ENCODE data around the gene PSEN2. TPM values are rescaled to one million over a fixed set of nuclear protein-coding genes. Genes with fewer than 3 reads are reported as not detected.
"Not testable (repeated sequence)": the region's sequence is repeated elsewhere in the genome, so short reads cannot be mapped to it uniquely, and the experiment has no call there.

PSEN2 gene
- total RNA-seq, 2 donors from 2014 or later, result 45.3 to 78.3 TPM

DNA sequence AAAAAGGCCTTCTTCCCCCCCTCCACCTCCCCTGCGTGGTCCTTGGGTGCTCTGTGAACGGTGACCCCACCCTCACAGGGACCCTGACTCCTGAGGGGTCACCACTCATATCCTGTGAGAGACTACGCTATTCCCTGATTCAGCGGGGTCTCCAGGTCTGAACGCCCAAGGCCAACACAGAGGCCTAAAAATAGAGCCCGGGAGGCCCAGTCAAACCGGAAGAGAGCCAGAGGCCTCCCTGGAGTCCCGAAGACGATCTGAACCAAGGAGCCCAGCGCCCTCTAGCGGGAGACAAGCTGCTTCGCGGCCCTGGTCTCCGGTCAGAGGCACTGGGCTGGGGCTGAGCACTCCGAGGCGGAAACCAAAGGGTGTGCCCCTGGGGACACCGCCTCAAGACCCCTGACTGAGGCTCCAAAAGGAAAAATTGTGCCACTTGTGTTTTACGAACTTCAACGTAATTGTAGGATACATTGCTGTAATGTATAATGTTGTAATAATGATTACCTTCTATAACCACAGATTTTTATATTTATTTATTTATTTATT lies 42.4 kb upstream of the PSEN2 start:
- Histone ChIP-seq H3K27me3 (replicated peaks; ENCODE audit: insufficient read depth) (no peaks in the 10 kb centered on the region), H3K4me1 (replicated peaks) (no peaks in the 10 kb centered on the region), H3K4me3 (no peak overlapping the region), H3K27ac (peak overlapping the region in 1 of 2 donors; percentile 31), H3K36me3 (no peaks in the 10 kb centered on the region), H3K9me3 (no peaks in the 10 kb centered on the region)
- DNase-seq (ENCODE audit: low spot score), result peak; percentile 93
- 16% methylated on average over 19 of the region's 19 CpGs for WGBS
- TF ChIP-seq POLR2A (IDR thresholded peaks at IDR 0.05) (no peak), CTCF (IDR thresholded peaks at IDR 0.05) (peak; percentile 88 to 94 (median 92)), POLR2AphosphoS5 (IDR thresholded peaks at IDR 0.05) (peak; percentile 67)
- intact Hi-C loops (cut with DNase I), result loop anchor here (5.0 to 10.0 kb wide), 4 partner anchors 91 to 413 kb away; partner anchors contain the start of genes ITPKB and STUM

GRCh38 chr1:226829105-226829504 lies 41.3 kb upstream of the PSEN2 start:
- TF ChIP-seq CTCF (IDR thresholded peaks at IDR 0.05), result no peak
- intact Hi-C loops (cut with DNase I), result loop anchor here (1.0 to 10.0 kb wide), 5 partner anchors 92 to 414 kb away; partner anchors contain the start of genes ITPKB and STUM
- Histone ChIP-seq H3K9me3 (no peaks in the 10 kb centered on the region), H3K36me3 (no peaks in the 10 kb centered on the region), H3K4me3 (no peak overlapping the region), H3K4me1 (replicated peaks) (no peaks in the 10 kb centered on the region), H3K27ac (no peak overlapping the region), H3K27me3 (replicated peaks; ENCODE audit: insufficient read depth) (no peaks in the 10 kb centered on the region)
- 94% methylated on average over 2 of the region's 2 CpGs for WGBS
- DNase-seq (ENCODE audit: low spot score), result no peak

GRCh38 chr1:226831953-226832352 lies 38.5 kb upstream of the PSEN2 start:
- Histone ChIP-seq H3K27me3 (replicated peaks; ENCODE audit: insufficient read depth) (no peaks in the 10 kb centered on the region), H3K9me3 (no peaks in the 10 kb centered on the region), H3K4me1 (replicated peaks) (no peaks in the 10 kb centered on the region), H3K36me3 (no peaks in the 10 kb centered on the region), H3K4me3 (no peak overlapping the region), H3K27ac (no peak overlapping the region)
- intact Hi-C loops (cut with DNase I), result no loop called here
- WGBS, result 95% methylated on average over 4 of the region's 4 CpGs
- TF ChIP-seq POLR2A (IDR thresholded peaks at IDR 0.05) (no peak), POLR2AphosphoS5 (IDR thresholded peaks at IDR 0.05) (no peak), CTCF (IDR thresholded peaks at IDR 0.05) (no peak)
- no peak for DNase-seq (ENCODE audit: low spot score)

DNA sequence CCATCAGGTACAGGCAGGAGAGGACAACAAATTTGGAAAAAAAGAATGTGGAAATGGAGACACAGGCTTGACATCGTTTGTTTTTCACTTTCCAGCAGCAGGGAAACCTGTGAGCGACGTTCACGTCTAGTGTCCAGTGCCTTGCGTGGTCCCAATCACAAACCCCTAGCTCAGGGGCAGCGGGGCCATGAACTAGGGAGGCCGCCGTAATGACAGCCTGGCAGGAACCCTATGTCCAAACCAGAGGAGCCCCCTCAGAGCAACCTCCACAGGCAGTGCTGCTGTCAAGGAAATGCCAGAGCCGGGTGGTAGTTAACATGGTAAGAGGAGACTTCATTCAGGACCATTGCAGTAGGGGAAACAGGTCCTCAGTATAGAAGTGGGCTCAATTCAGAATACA lies 37.8 kb upstream of the PSEN2 start:
- Histone ChIP-seq H3K27me3 (replicated peaks; ENCODE audit: insufficient read depth) (no peaks in the 10 kb centered on the region), H3K4me3 (no peak overlapping the region), H3K36me3 (no peaks in the 10 kb centered on the region), H3K9me3 (no peaks in the 10 kb centered on the region), H3K27ac (no peak overlapping the region), H3K4me1 (replicated peaks) (no peaks in the 10 kb centered on the region)
- intact Hi-C loops (cut with DNase I), result no loop called here
- no peak for TF ChIP-seq POLR2A (IDR thresholded peaks at IDR 0.05)
- TF ChIP-seq CTCF (IDR thresholded peaks at IDR 0.05), result no peak
- no peak for TF ChIP-seq POLR2AphosphoS5 (IDR thresholded peaks at IDR 0.05)
- DNase-seq (ENCODE audit: low spot score), result no peak
- WGBS, result 90% methylated on average over 9 of the region's 9 CpGs

DNA sequence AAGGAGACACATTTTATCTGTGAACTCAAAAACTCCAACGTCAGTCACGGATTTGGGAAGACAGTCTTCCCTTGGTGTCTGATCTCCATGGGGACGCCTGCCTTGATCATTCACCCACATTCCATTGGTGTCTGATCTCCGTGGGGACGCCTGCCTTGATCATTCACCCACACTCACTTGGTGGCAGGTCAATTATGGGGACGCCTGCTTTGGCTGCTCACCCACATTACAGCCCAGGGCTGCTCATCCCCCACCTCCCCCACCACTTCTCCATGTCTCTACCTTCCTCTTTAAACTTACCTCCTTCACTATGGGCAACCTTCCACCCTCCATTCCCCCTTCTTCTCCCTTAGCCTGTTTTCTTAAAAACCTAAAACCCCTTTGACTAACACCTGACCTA lies 36.2 kb upstream of the PSEN2 start:
- H3K4me3 ChIP-seq; H3K36me3 ChIP-seq; DNase-seq (ENCODE audit: low spot score); H3K27ac ChIP-seq; H3K4me1 ChIP-seq (replicated peaks); H3K27me3 ChIP-seq (replicated peaks; ENCODE audit: insufficient read depth); intact Hi-C loops (cut with DNase I); H3K9me3 ChIP-seq: not testable (repeated sequence)
- 90% methylated on average over 6 of the region's 6 CpGs for WGBS

GRCh38 chr1:226835396-226835795 lies 35.0 kb upstream of the PSEN2 start:
- intact Hi-C loops (cut with DNase I); H3K36me3 ChIP-seq; H3K4me1 ChIP-seq (replicated peaks); H3K4me3 ChIP-seq; H3K9me3 ChIP-seq; H3K27ac ChIP-seq; H3K27me3 ChIP-seq (replicated peaks; ENCODE audit: insufficient read depth); DNase-seq (ENCODE audit: low spot score): not testable (repeated sequence)
- WGBS, result 88% methylated on average over 7 of the region's 7 CpGs

DNA sequence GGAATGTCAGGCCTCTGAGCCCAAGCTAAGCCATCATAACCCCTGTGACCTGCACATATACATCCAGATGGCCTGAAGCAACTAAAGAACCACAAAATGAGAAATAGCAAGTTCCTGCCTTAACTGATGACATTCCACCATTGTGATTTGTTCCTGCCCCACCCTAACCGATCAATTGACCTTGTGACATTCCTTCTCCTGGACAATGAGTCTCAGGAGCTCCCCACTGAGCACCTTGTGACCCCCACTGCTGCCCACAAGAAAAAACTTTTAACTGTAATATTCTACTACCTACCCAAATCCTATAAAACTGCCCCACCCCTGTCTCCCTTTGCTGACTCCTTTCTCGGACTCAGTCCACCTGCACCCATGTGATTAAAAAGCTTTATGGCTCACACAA lies 32.5 kb upstream of the PSEN2 start:
- H3K4me3 ChIP-seq, result not testable (repeated sequence)
- WGBS, result 92% methylated on average over 2 of the region's 2 CpGs

More for the DNA sequence above, 32.5 kb upstream of the PSEN2 start:
- DNase-seq (ENCODE audit: low spot score); H3K9me3 ChIP-seq; H3K36me3 ChIP-seq; H3K27ac ChIP-seq; intact Hi-C loops (cut with DNase I); H3K4me1 ChIP-seq (replicated peaks); H3K27me3 ChIP-seq (replicated peaks; ENCODE audit: insufficient read depth): not testable (repeated sequence)

All from prostate gland (tissue), 2 donors.